KOPT-K1 (cell line): Measurements from ENCODE around the gene RPS6KC1.
"Not testable (repeated sequence)": the region's sequence is repeated elsewhere in the genome, so short reads cannot be mapped to it uniquely, and the experiment has no call there.

Experiments used
- H3K27ac ChIP-seq: fragments of 200-600 bp; sonication (generic); 2 replicates; pipeline ENCODE4 v1.5.1; 2016; ENCODE audit warnings: antibody characterized with exemption, mild to moderate bottlenecking, low read depth, low read length; ENCODE audit not compliant: poor library complexity, severe bottlenecking
- H3K36me3 ChIP-seq: fragments of 200-600 bp; sonication (generic); 2 replicates; pipeline ENCODE4 v1.5.1; 2017; ENCODE audit warnings: antibody characterized with exemption, mild to moderate bottlenecking, low read length, moderate library complexity; ENCODE audit not compliant: insufficient read depth
- H3K9me3 ChIP-seq: fragments of 200-600 bp; sonication (generic); 2 replicates; pipeline ENCODE4 v1.5.1; 2017; ENCODE audit warnings: antibody characterized with exemption, low read length, mild to moderate bottlenecking; ENCODE audit not compliant: insufficient read depth, poor library complexity, severe bottlenecking

The RPS6KC1 gene

DNA sequence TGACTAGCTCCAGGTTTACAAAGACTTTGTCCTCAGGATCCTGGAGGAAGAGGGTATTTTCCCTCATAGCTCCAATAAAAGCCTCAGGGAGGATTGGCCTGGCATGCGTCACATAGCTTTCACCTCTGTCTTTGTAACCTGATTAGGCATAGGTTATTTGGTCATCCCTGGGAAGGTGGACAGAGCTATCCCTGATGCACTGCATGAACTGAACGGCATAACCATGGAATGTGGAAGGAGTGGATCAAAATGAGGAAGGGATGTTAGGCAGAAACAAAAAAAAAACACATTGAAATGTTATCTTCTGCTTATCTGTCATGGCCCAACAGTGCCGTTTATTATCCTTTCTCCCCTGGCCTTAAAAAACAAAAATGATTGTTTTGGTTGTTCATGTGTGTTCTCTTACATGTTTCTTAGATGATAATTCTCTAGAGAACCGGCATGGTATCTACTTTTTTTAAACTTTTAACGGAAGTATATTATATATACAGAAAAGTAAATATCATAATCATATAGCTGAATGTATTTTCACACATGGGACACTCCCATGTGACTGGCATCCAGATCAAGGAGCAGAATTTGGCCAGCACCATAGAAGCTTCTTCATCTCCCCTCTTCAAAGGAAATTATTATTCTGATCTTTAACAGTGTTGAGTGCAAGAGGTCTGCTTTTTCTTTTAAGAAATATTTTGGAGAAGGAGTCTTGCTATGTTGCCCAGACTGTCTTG is 85.3 kb downstream of the RPS6KC1 start:
- Histone ChIP-seq H3K36me3 (no peaks in the 10 kb centered on the region), H3K27ac (no peak overlapping the region), H3K9me3 (no peaks in the 10 kb centered on the region)

DNA sequence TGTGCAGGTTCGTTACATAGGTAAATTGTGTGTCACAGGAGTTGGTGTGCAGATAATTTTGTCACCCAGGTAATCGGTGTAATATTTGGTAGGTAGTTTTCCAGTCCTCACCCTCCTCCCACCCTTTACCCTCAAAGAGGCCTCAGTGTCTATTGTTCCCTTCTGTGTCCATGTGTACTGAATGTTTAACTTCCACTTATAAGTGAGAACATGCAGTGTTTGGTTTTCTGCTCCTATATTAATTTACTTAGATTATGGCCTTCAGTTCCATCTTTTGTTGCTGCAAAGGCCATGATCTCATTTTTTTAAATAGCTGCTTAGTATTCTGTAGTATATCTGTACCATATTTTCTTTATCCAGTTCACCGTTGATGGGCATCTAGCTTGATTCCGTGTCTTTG is 87.3 kb downstream of the RPS6KC1 start:
- no peaks in the 10 kb centered on the region for H3K9me3 ChIP-seq
- no peaks in the 10 kb centered on the region for H3K36me3 ChIP-seq
- H3K27ac ChIP-seq: no peak overlapping the region

DNA sequence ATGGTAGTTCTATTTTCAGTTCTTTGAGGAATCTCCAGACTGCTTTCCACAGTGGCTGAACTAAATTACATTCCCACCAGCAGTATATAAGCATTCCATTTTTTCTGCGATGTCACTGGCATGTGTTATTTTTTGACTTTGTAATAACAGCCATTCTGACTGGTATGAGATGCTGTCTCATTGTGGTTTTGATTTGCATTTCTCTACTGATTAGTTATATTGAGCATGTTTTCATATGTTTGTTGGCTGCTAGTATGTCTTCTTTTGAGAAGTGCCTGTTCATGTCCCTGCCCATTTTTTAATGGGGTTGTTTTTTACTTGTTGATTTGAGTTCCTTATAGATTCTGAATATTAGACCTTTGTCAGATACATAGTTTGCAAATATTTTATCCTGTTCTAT is 87.9 kb downstream of the RPS6KC1 start:
- Histone ChIP-seq H3K27ac (no peak overlapping the region), H3K36me3 (no peaks in the 10 kb centered on the region), H3K9me3 (no peaks in the 10 kb centered on the region)

DNA sequence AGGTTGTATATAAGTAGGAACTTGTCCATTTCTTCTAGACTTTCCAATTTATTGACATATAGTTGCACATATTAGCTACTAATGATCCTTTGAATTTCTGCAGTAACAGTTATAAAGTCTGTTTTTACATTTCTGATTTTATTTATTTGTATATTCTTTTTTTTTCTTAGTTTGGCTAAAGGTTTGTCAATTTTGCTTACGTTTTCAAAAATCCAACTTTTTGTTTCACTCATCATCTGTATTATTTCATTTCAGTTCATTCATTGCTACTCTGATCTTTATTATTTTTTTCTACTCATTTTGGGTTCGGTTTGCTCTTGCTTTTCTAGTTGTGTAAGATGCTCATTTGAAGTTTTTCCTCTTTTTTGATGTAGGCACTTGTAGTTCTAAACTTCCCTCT is 97.9 kb downstream of the RPS6KC1 start:
- H3K9me3 ChIP-seq: no peaks in the 10 kb centered on the region
- H3K27ac ChIP-seq: no peak overlapping the region
- no peaks in the 10 kb centered on the region for H3K36me3 ChIP-seq

DNA sequence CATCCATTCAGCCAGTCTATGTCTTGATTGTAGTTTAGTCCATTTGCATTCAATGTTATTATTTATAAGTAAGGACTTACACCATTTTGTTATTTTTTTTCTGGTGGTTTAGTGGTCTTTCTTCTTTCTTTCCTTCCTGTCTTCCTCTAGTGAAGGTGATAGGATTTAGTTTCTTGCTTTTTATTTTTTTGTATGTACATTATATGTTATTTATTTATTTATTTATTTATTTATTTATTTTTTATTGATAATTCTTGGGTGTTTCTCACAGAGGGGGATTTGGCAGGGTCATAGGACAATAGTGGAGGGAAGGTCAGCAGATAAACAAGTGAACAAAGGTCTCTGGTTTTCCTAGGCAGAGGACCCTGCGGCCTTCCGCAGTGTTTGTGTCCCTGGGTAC is 99.0 kb downstream of the RPS6KC1 start:
- H3K27ac ChIP-seq, H3K9me3 ChIP-seq, H3K36me3 ChIP-seq: not testable (repeated sequence)

DNA sequence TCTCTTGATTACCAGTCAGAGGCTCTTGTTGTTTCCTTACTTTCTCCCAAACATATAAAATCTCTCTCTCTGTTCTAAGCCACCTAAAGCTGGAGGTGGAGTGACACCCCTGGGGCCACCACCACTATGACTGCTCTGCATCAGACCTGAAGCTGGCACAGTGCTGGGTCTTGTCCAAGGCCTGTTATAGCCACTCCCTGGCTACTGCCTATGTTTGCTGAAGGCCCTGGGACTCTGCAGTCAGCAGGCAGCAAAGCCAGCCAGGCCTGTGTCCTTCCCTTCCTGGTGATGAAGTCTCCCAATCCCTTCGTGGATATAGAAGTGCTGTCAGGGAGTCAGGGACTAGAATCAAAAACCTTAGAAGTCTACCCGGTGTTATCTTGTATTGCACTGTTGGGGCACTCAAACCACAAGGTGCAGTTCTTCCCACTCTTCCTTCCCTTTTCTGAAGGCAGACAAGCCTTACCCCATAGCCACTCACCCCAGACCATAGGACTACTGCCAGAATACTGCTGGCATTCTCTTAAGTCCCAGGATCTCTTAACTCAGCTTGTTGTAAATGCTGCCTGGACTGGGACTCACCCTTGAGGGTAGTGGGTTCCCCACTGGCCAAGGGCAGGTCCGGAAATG is 103.1 kb downstream of the RPS6KC1 start:
- H3K9me3 ChIP-seq: no peaks in the 10 kb centered on the region
- no peaks in the 10 kb centered on the region for H3K36me3 ChIP-seq
- H3K27ac ChIP-seq: no peak overlapping the region

DNA sequence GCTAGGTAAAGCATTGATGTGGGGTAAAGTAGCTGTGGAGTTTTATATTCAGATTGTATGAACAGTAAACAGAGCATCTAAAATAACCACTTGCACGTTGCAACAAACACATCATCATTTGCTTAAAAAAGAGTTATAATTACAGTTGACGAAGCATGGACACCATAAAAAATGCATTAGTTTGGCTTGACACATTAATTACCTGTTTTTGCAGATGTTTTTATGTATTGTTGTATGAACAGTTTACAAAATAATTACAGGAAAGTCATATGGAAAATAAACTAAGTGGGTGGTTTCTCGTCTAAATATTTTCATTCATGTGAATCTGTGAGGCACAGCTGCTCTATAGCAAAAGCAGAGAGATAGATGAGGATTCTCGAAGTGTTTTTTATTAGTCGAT is 108.3 kb downstream of the RPS6KC1 start:
- no peaks in the 10 kb centered on the region for H3K9me3 ChIP-seq
- no peaks in the 10 kb centered on the region for H3K36me3 ChIP-seq
- H3K27ac ChIP-seq: no peak overlapping the region

DNA sequence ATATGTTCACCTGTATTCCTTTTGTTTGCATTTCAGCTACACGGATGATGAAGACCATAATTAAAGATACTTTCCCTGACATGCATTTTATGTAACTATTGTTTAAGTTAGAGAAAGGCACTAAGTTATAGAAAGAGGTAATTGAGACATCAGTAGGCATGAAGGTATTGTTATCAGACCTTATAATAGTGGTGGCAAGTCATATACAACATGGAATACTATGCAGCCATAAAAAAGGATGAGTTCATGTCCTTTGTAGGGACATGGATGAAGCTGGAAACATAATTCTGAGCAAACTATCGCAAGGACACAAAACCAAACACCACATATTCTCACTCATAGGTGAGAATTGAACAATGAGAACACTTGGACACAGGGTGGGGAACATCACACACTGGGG is 109.4 kb downstream of the RPS6KC1 start:
- not testable (repeated sequence) for H3K27ac ChIP-seq, H3K9me3 ChIP-seq, H3K36me3 ChIP-seq

DNA sequence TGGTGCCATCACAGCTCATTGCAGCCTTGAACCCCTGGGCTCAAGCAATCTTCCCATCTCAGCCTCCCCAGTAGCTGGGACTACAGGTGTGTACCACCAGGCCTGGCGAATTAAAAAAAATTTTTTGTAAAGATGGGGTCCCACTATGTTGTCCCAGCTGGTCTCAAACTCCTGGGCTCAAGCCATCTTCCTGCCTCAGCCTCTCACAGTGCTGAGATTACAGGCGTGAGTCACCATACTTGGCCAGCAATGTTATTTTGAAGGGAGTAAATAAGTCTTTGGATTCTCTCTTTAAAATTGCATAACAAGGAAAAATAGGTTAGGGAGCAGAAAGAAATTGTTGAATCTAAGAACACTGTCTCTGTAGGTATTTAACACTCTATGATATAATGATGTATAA is 111.3 kb downstream of the RPS6KC1 start:
- H3K36me3 ChIP-seq: no peaks in the 10 kb centered on the region
- no peak overlapping the region for H3K27ac ChIP-seq
- no peaks in the 10 kb centered on the region for H3K9me3 ChIP-seq

DNA sequence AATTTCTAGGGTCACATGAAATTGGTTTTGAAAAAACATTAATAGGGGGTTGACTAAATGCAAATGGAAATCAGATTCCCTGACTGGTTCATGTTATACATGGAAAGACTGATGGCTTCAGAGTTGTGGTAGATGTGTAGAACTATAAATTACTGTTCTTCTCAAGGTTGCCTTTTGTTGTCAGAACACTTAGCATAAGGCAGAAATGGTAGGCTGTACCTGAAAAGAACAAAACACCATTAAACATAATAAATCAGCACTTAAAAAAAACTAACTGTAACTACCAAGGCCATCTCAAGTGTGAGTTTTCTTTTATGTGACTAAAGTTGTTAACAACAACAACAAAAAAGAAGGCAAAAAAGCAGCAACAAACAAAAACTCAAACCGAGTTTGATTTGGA is 111.8 kb downstream of the RPS6KC1 start:
- no peaks in the 10 kb centered on the region for H3K9me3 ChIP-seq
- no peak overlapping the region for H3K27ac ChIP-seq
- H3K36me3 ChIP-seq: no peaks in the 10 kb centered on the region

DNA sequence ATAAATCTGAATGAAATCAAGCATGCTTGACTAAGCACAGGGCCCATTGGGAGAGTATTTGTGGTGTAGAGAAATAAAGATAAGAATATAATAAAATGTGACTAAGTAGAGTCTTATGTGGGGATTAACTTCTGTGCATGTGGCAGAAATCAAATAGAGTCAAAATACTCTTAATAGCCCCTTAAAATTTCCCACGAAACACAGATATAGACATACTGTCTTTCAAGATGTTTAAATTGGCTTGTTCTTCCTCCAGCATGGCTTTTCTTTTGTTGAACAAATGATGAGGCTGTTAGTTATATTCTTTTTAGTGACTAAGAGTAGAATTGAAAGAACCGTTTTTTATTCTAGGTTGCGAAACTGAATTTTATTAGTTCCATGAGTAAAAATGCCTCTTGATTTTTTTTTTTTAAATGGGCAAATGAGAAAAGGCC is 112.3 kb downstream of the RPS6KC1 start:
- no peak overlapping the region for H3K27ac ChIP-seq
- no peaks in the 10 kb centered on the region for H3K36me3 ChIP-seq
- no peaks in the 10 kb centered on the region for H3K9me3 ChIP-seq

DNA sequence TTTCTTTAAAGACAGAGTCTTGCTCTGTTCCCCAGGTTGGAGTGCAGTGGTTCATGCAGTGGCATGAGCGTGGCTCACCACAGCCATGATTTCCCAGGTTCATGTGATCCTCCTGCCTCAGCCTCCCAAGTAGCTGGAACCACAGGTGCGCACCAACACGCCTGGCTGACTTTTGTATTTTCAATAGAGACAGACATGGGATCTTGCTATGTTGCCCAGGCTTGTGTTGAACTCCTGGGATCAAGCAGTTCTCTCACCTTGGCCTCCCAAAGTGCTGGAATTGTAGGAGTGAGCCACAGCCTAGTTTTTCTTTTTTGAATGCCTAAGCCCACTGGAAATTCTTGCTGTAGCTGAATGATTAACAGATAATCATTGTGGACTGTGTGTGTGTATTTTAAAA is 113.5 kb downstream of the RPS6KC1 start:
- Histone ChIP-seq H3K36me3 (no peaks in the 10 kb centered on the region), H3K27ac (no peak overlapping the region), H3K9me3 (no peaks in the 10 kb centered on the region)

DNA sequence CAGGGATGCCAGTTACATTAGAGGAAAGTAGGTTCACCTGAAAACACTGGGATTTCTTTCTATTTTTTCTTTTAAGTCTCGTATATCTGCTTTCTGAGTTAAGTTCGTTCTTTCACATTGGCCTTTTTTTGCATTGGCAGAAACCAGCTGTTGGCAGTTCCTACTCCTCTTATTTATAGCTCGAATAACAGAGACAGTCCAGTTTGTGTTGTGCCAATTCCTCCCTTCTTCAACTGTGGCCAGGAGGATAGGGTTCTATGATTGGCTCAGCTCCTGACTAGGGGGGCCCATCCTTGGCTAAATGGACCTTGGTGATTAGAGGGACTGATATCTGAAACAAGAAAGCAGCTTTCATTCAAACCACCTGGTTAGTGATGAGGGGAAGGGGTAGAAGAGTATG is 115.8 kb downstream of the RPS6KC1 start:
- Histone ChIP-seq H3K36me3 (no peaks in the 10 kb centered on the region), H3K27ac (no peak overlapping the region), H3K9me3 (no peaks in the 10 kb centered on the region)

DNA sequence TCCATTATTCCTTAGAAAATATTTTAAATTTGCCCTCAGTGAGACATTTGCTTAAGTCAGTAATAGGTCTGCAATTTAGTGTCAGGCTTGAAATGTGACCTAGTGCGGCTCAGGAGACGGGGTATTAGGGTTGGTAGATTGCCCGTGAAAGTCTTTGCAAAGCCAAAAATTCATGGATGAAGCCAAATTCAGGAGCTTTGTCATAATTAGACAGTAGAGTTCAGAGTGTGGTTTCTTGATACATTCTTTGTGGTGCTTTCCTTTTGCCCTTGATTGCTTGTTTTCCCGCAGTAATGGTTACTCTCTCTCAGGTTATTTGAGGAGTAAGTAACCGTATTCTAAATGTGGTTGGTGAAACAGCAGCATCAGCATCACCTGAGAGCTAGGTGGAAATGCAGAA is 120.7 kb downstream of the RPS6KC1 start:
- no peaks in the 10 kb centered on the region for H3K9me3 ChIP-seq
- no peak overlapping the region for H3K27ac ChIP-seq
- no peaks in the 10 kb centered on the region for H3K36me3 ChIP-seq

DNA sequence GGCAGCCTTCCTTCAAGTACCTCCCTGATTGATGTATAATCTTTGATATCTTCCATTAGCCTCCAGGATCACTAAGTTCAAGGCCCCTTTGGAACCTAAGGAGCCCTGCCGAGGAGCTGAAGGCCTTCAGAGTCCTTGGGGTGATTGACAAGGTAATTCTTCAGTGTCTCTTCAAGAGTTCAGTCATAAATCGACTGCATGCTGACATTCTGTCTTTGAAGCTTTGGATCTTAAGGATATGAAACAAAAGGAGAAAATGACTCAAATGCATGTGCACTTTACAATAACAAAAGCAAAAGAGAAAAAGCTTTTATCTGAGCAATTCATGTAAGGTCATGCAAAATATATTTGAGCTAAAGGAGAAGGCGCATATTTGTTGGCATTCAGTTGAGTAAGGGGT is 125.3 kb downstream of the RPS6KC1 start:
- H3K36me3 ChIP-seq: no peaks in the 10 kb centered on the region

DNA sequence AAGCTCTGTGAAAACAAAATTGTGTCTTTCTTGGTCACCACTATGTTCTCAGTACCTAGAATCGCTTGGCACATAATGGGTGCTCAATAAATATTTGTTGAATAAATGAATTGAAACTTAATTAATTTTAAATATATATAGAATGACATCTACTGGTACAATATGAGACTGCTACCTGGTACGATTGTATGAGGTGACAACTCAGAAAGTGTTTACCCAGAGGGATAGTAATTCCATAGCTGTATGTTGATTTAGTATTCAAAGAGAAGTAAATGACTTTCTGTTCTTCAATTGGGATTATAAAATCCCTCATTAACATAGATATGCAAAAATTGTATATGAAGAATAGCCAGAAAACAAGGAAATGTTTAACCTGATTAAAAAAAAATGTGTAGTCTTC is 128.7 kb downstream of the RPS6KC1 start:
- Histone ChIP-seq H3K36me3 (no peaks in the 10 kb centered on the region), H3K27ac (no peak overlapping the region)

More for the DNA sequence above, 125.3 kb downstream of the RPS6KC1 start:
- no peaks in the 10 kb centered on the region for H3K9me3 ChIP-seq
- no peak overlapping the region for H3K27ac ChIP-seq

More for the DNA sequence above, 128.7 kb downstream of the RPS6KC1 start:
- H3K9me3 ChIP-seq: no peaks in the 10 kb centered on the region
